ENCODE data around the gene GPT2.
"Not testable (repeated sequence)": the region's sequence is repeated elsewhere in the genome, so short reads cannot be mapped to it uniquely, and the experiment has no call there.

GPT2 gene

DNA sequence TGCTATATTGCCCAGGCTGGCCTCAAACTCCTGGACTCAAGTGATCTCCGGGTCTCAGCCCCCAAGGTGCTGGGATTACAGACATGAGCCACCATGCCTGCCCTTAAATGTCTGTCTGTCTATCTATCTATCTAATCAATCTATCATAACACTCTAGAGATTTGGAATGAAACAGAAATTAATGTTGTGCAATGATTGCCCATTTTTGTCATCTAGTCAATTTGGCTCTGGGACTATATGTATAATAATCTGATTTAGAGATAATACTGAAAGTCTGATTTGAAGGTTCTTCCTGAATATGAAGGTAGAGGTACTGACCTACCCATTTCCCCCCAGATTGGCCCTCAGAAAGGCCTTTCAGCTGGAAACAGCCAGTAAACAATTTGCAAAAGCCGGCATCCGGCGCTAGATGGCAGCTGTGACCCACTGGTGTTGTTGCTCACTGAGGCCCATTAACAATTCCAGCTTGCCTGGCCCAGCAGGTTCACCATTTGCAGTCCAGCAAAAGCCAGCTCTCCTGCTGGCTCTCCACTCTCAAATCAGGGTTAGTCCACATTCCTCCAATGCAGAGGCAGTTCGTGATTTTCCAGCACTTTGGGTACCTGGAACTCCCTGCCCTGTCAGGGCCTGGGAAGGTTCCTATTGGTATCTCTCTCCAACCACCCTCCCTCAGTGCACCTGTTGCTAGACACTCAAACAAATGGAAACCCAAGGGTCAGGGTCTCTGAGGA lies 30.3 kb upstream of the GPT2 start:
- DNase-seq (ENCODE audit: low spot score in 2 of 2), result peak; percentile 63 to 83
- Histone ChIP-seq H3K4me1 (peaks cover 7% of the 10 kb centered on the region), H3K9me3 (no peaks in the 10 kb centered on the region), H3K27me3 (ENCODE audit: low read depth) (no peaks in the 10 kb centered on the region; the same call in none of the 2 replicates), H3K4me3 (no peak overlapping the region), H3K36me3 (replicated peaks) (no peaks in the 10 kb centered on the region)
- in situ Hi-C loops (cut with MboI; ENCODE audit: low sequenced_read_pairs), result no loop called here

DNA sequence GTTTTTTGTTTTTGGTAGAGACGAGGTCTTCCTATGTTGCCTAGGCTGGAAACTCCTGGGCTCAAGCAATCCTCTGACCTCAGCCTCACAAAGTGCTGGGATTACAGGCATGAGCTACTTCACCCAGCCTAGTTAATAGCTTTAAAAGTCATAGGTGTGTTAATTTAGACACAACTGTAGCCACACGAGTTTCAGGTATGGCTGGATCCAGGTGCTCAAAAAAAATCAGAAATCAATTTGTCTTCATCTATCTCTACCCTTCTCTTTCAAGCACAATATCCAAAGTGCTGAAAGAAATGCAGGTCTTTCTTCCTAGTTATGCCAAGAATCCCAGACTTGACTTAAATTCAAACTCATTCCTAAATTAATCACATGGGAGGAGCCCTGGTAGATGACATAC lies 29.3 kb upstream of the GPT2 start:
- no peaks in the 10 kb centered on the region for H3K36me3 ChIP-seq (replicated peaks)
- no peak overlapping the region for H3K4me3 ChIP-seq
- in situ Hi-C loops (cut with MboI; ENCODE audit: low sequenced_read_pairs), result no loop called here
- H3K9me3 ChIP-seq, result no peaks in the 10 kb centered on the region
- no peaks in the 10 kb centered on the region for H3K27me3 ChIP-seq (ENCODE audit: low read depth)
- no peak for DNase-seq (ENCODE audit: low spot score in 2 of 2)
- peaks cover 7% of the 10 kb centered on the region for H3K4me1 ChIP-seq

- no peaks in the 10 kb centered on the region for H3K9me3 ChIP-seq
- no peak for DNase-seq (ENCODE audit: low spot score in 2 of 2)
- peaks cover 7% of the 10 kb centered on the region for H3K4me1 ChIP-seq
- H3K27me3 ChIP-seq (ENCODE audit: low read depth), result no peaks in the 10 kb centered on the region
- in situ Hi-C loops (cut with MboI; ENCODE audit: low sequenced_read_pairs), result no loop called here
- H3K4me3 ChIP-seq, result no peak overlapping the region
- no peaks in the 10 kb centered on the region for H3K36me3 ChIP-seq (replicated peaks)
Measured at GRCh38 chr16:46855389-46855788, 28.8 kb upstream of the GPT2 start.

DNA sequence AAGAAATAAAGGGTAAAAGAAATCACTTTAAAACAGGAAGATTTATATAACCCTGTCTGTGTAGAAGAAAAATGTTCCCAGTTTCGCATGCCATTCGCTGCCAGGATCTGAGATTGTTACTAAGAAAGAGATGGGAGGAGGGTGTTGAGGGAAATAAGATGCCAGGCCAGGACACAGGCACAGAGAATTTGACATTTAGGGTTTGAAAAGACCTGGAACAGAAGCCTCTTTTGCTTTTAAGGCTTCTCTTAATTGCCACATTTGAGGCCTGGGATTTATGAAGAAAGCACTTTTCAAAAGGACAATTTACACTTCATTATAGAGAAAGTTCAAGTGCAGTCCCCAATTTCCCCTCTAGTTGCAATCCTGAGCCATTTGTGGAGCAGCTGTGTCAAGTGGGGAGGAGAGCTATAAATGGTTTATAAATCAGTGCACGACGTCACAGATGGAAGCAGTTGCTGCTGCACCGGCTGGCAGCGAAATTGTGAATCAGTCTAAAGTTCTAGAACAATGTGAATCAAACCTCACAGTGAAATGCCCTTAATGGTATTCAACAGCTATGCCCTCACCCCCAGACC lies 26.7 kb upstream of the GPT2 start:
- peaks cover 7% of the 10 kb centered on the region for H3K4me1 ChIP-seq
- no peaks in the 10 kb centered on the region for H3K27me3 ChIP-seq (ENCODE audit: low read depth)
- in situ Hi-C loops (cut with MboI; ENCODE audit: low sequenced_read_pairs), result no loop called here
- peak; percentile 62 to 64 for DNase-seq (ENCODE audit: low spot score in 2 of 2)
- no peak overlapping the region for H3K4me3 ChIP-seq
- H3K36me3 ChIP-seq (replicated peaks), result no peaks in the 10 kb centered on the region
- H3K9me3 ChIP-seq, result no peaks in the 10 kb centered on the region

DNA sequence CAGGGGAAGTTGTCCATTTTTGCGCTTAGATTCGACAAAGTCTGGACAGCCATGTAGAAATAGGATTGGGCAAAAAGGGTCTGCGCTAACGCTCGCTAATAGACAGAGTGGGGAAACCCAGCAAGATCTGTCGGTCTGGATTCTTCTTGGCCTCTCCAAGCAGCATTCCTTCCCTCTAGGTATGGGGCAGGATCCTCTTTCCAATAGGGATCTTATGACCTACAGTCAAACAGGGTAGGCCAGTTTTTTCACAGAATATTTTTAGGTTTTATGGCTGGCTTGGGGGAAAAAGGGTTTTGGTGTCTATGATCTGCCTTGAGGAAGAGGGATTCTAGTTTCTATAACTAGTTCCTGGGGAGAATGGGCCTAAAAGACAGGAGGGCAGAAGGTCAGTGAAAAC lies 26.0 kb upstream of the GPT2 start:
- peaks cover 7% of the 10 kb centered on the region for H3K4me1 ChIP-seq
- no peaks in the 10 kb centered on the region for H3K9me3 ChIP-seq
- in situ Hi-C loops (cut with MboI; ENCODE audit: low sequenced_read_pairs), result no loop called here
- no peak for DNase-seq (ENCODE audit: low spot score in 2 of 2)
- H3K4me3 ChIP-seq, result no peak overlapping the region
- no peaks in the 10 kb centered on the region for H3K27me3 ChIP-seq (ENCODE audit: low read depth)
- H3K36me3 ChIP-seq (replicated peaks), result no peaks in the 10 kb centered on the region

DNA sequence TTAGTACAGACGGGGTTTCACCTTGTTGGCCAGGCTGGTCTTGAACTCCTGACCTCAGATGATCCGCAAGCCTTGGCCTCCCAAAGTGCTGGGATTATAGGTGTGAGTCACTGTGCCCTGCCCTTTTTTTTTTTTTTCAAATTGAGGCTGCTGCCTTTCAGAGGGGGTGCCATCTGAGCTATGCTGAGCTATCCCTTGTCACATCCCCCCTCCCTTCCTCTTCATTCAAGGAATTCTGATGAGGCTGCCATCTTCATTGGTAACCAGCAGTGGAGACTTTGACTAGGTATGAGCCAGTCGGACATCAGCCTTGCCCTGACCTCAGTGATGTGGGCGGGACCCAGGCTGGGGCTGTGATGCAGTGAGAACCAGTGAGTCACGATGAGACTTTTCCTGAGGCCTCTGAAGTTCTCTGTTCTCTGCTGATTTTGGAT lies 24.4 kb upstream of the GPT2 start:
- DNase-seq (ENCODE audit: low spot score in 2 of 2), result no peak
- in situ Hi-C loops (cut with MboI; ENCODE audit: low sequenced_read_pairs), result loop anchor here (5.0 kb wide), 1 partner anchor 53 kb away; no protein-coding TSS in a partner anchor

GRCh38 chr16:46862555-46863447 lies 21.4 kb upstream of the GPT2 start:
- in situ Hi-C loops (cut with MboI; ENCODE audit: low sequenced_read_pairs), result loop anchor here (5.0 kb wide), 1 partner anchor 50 kb away; no protein-coding TSS in a partner anchor
- H3K4me3 ChIP-seq, result no peak overlapping the region

More for the DNA sequence above, 24.4 kb upstream of the GPT2 start:
- peaks cover 7% of the 10 kb centered on the region for H3K4me1 ChIP-seq
- no peak overlapping the region for H3K4me3 ChIP-seq
- no peaks in the 10 kb centered on the region for H3K27me3 ChIP-seq (ENCODE audit: low read depth)
- H3K9me3 ChIP-seq, result no peaks in the 10 kb centered on the region; the same call in 1 of the 2 replicates
- H3K36me3 ChIP-seq (replicated peaks), result no peaks in the 10 kb centered on the region

DNA sequence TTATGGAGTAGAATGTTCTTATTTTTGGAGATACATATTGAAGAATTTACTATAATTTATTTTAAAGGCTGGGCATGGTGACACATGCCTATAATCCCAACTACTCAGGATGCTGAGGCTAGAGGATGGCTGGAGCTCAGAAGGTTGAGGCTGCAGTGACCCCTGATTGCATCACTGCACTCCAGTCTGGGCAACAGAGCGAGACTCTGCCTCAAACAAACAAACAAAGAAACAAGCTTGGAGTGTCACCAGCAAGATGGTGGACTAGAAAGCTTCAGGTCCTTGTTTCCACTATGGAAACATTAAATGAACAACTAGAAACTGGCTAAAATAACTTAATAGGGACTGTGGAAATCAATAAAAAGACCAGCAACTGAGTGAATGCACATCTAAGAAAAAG lies 17.9 kb upstream of the GPT2 start:
- in situ Hi-C loops (cut with MboI; ENCODE audit: low sequenced_read_pairs), result no loop called here
- Histone ChIP-seq H3K9me3 (no peaks in the 10 kb centered on the region; the same call in 1 of the 2 replicates), H3K27me3 (ENCODE audit: low read depth) (no peaks in the 10 kb centered on the region), H3K4me1 (peaks cover 1% of the 10 kb centered on the region), H3K4me3 (no peak overlapping the region), H3K36me3 (replicated peaks) (no peaks in the 10 kb centered on the region)
- no peak for DNase-seq (ENCODE audit: low spot score in 2 of 2)

More at GRCh38 chr16:46862555-46863447, 21.4 kb upstream of the GPT2 start:
- Histone ChIP-seq H3K27me3 (ENCODE audit: low read depth) (no peaks in the 10 kb centered on the region), H3K9me3 (no peaks in the 10 kb centered on the region; the same call in 1 of the 2 replicates), H3K4me1 (peaks cover 2% of the 10 kb centered on the region; the same call in 1 of the 2 replicates), H3K36me3 (replicated peaks) (no peaks in the 10 kb centered on the region)
- no peak for DNase-seq (ENCODE audit: low spot score in 2 of 2)

DNA sequence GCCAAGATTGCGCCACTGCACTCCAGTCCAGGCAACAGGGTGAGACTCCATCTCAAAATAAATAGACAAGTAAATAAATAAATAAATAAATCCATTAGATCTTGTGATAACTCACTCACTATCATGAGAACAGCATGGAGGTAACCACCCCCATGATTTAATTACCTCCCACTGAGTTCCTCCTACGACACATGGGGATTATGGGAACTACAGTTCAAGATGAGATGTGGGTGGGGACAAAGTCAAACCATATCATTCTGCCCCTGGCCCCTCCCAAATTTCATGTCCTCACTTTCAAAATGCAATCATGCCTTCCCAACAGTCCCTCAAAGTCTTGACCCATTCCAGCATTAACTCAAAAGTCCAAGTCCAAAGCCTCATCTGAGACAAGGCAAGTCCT lies 16.7 kb upstream of the GPT2 start:
- H3K4me3 ChIP-seq; in situ Hi-C loops (cut with MboI; ENCODE audit: low sequenced_read_pairs); H3K9me3 ChIP-seq; DNase-seq (ENCODE audit: low spot score in 2 of 2); H3K36me3 ChIP-seq (replicated peaks); H3K27me3 ChIP-seq (ENCODE audit: low read depth): not testable (repeated sequence)
- peaks cover 13% of the 10 kb centered on the region for H3K4me1 ChIP-seq

- H3K27me3 ChIP-seq (ENCODE audit: low read depth); H3K4me3 ChIP-seq; H3K9me3 ChIP-seq; DNase-seq (ENCODE audit: low spot score in 2 of 2); in situ Hi-C loops (cut with MboI; ENCODE audit: low sequenced_read_pairs); H3K36me3 ChIP-seq (replicated peaks): not testable (repeated sequence)
- peaks cover 13% of the 10 kb centered on the region for H3K4me1 ChIP-seq
Measured at GRCh38 chr16:46868891-46869290, 15.3 kb upstream of the GPT2 start.

GRCh38 chr16:46871597-46871996 lies 12.6 kb upstream of the GPT2 start:
- Histone ChIP-seq H3K27me3 (ENCODE audit: low read depth) (no peaks in the 10 kb centered on the region), H3K36me3 (replicated peaks) (no peaks in the 10 kb centered on the region), H3K4me1 (peaks cover 13% of the 10 kb centered on the region), H3K4me3 (no peak overlapping the region), H3K9me3 (no peaks in the 10 kb centered on the region)
- peak; percentile 47 to 78 for DNase-seq (ENCODE audit: low spot score in 2 of 2)
- in situ Hi-C loops (cut with MboI; ENCODE audit: low sequenced_read_pairs), result no loop called here

DNA sequence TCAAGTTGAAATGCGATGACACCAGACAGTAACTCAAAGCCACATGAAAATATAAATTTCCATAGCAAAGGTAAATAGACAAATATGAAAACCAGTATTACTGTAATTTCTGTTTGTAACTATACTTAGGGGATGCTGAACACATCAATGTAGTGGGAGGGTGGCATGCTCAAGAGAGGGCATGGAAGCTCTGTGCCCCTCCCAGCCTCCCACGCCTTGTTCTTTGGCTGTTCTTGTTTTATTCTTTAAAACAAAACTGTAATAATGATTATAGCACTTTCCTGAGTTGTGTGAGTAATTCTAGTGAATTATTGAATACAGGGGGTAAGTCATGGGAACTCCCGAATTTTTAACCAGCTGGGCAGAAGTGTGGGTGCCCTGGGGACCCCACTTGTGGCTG lies 11.0 kb upstream of the GPT2 start:
- Histone ChIP-seq H3K9me3 (no peaks in the 10 kb centered on the region), H3K4me1 (peaks cover 13% of the 10 kb centered on the region), H3K36me3 (replicated peaks) (no peaks in the 10 kb centered on the region), H3K4me3 (no peak overlapping the region), H3K27me3 (ENCODE audit: low read depth) (no peaks in the 10 kb centered on the region)
- no peak for DNase-seq (ENCODE audit: low spot score in 2 of 2)
- in situ Hi-C loops (cut with MboI; ENCODE audit: low sequenced_read_pairs), result no loop called here

DNA sequence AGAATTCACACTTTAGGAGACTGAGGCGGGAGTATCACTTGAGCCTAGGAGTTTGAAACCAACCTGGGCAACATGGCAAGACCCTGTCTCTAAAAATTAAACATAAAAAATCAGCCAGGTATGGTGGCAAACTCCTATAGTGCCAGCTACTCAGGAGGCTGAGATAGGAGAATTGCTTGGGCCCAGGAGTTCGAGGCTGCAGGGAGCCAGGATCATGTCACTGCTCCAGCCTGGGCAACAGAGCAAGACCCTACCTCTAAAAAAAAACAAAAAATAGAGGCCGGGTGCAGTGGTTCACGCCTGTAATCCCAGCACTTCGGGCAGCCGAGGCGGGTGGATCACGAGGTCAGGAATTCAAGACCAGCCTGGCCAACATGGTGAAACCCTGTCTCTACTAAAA lies 8.9 kb upstream of the GPT2 start:
- no peak overlapping the region for H3K4me3 ChIP-seq
- H3K27me3 ChIP-seq (ENCODE audit: low read depth), result 0 out of 2 replicates have a peak, but pooled peaks cover 2% of the 10 kb centered on the region
- no peaks in the 10 kb centered on the region for H3K9me3 ChIP-seq
- DNase-seq (ENCODE audit: low spot score in 2 of 2), result no peak
- no peaks in the 10 kb centered on the region for H3K36me3 ChIP-seq (replicated peaks)
- H3K4me1 ChIP-seq, result peaks cover 13% of the 10 kb centered on the region
- in situ Hi-C loops (cut with MboI; ENCODE audit: low sequenced_read_pairs), result no loop called here

All from HAP-1 (cell line).